IMR-90 (cell line): ENCODE results near the gene FANK1. TPM values are rescaled to one million over a fixed set of nuclear protein-coding genes. Genes with fewer than 3 reads are reported as not detected.

ENCODE experiments used
- ATAC-seq: fragments of 200-7000 bp; cut with Tn5 transposase; 2 replicates; pipeline ENCODE4 v1.9.1; 2020; ENCODE audit warnings: low read depth, mild to moderate bottlenecking, moderate library complexity
- BruUV-seq: library from RNA; stranded (reverse); fragments of 400-500 nt; replicated peaks from 2 replicates; lab custom pipeline; 2021; lab: Mats Ljungman, UMichigan
- CTCF ChIA-PET: fragments of 300-600 bp; formaldehyde crosslinking; extraction: SDS; loops from one replicate; lab custom pipeline; 2021; ENCODE audit warnings: antibody characterized with exemption; lab: Yijun Ruan, JAX
- POLR2A ChIA-PET: fragments of 300-600 bp; sonication (Branson Sonifier 250); formaldehyde crosslinking; loops from one replicate; lab custom pipeline; 2022; ENCODE audit warnings: antibody characterized with exemption; ENCODE audit not compliant: unreplicated experiment; lab: Charles Lee
- DNase-seq: peaks from one replicate; pipeline ENCODE4 v3.0.0; 2013
- H2AFZ ChIP-seq: replicated peaks from 2 replicates; pipeline ENCODE3; 2013; ENCODE audit warnings: low read length, mild to moderate bottlenecking; ENCODE audit not compliant: poor library complexity
- H2AK5ac ChIP-seq: 2 replicates; pipeline ENCODE4 v1.6.1; 2013; ENCODE audit warnings: low read depth, low read length, inconsistent platforms
- H2AK9ac ChIP-seq: replicated peaks from 2 replicates; pipeline ENCODE3; 2013; ENCODE audit warnings: mild to moderate bottlenecking, low read depth, low read length, moderate library complexity; ENCODE audit not compliant: poor library complexity
- H2BK120ac ChIP-seq: 2 replicates; pipeline ENCODE4 v1.6.1; 2013; ENCODE audit warnings: low read depth, low read length, inconsistent platforms
- H2BK15ac ChIP-seq: 3 replicates; pipeline ENCODE4 v1.6.1; 2013; ENCODE audit warnings: low read depth, low read length, inconsistent platforms
- H2BK20ac ChIP-seq: 2 replicates; pipeline ENCODE4 v1.6.1; 2013; ENCODE audit warnings: low read depth, mild to moderate bottlenecking, inconsistent platforms, low read length, moderate library complexity
- H2BK5ac ChIP-seq: 2 replicates; pipeline ENCODE4 v1.6.1; 2013; ENCODE audit warnings: mild to moderate bottlenecking, low read depth, low read length, inconsistent platforms; ENCODE audit not compliant: poor library complexity, severe bottlenecking
- H3K14ac ChIP-seq: replicated peaks from 2 replicates; pipeline ENCODE4 v1.6.1; 2013; ENCODE audit warnings: low read depth, low read length, inconsistent platforms
- H3K18ac ChIP-seq: 2 replicates; pipeline ENCODE4 v1.6.1; 2013; ENCODE audit warnings: low read depth, low read length, control low read depth
- H3K23ac ChIP-seq: 2 replicates; pipeline ENCODE4 v1.6.1; 2013; ENCODE audit warnings: low read depth, low read length, inconsistent platforms
- H3K27ac ChIP-seq: 2 replicates; pipeline ENCODE4 v1.5.1; 2013; ENCODE audit warnings: mild to moderate bottlenecking, control low read depth, low read length; ENCODE audit not compliant: insufficient read depth
- H3K27me3 ChIP-seq: 2 replicates; pipeline ENCODE4 v1.6.1; 2013; ENCODE audit warnings: low read length; ENCODE audit not compliant: control insufficient read depth, insufficient read depth
- H3K36me3 ChIP-seq: 2 replicates; pipeline ENCODE4 v1.6.1; 2013; ENCODE audit warnings: low read length, mixed read lengths; ENCODE audit not compliant: control insufficient read depth, insufficient read depth
- H3K4ac ChIP-seq: 2 replicates; pipeline ENCODE4 v1.6.1; 2013; ENCODE audit warnings: low read depth, low read length, inconsistent platforms
- H3K4me1 ChIP-seq: 2 replicates; pipeline ENCODE4 v1.6.1; 2013; ENCODE audit warnings: low read length, mixed read lengths; ENCODE audit not compliant: control insufficient read depth, insufficient read depth
- H3K4me2 ChIP-seq: 2 replicates; pipeline ENCODE4 v1.6.1; 2013; ENCODE audit warnings: low read depth, mild to moderate bottlenecking, control low read depth, low read length, moderate library complexity
- H3K4me3 ChIP-seq: 2 replicates; pipeline ENCODE4 v1.5.1; 2013; ENCODE audit warnings: low read depth, mild to moderate bottlenecking, control low read depth, low read length, moderate library complexity; ENCODE audit not compliant: insufficient read depth
- H3K56ac ChIP-seq: 2 replicates; pipeline ENCODE4 v1.6.1; 2013; ENCODE audit warnings: low read length, inconsistent platforms; ENCODE audit not compliant: insufficient read depth; ENCODE audit errors: extremely low read depth
- H3K79me1 ChIP-seq, 2 experiments: 2 replicates each; pipeline ENCODE4 v1.6.1; 2013; ENCODE audit warnings: low read length in 2 of 2, inconsistent platforms in 1 of 2, low read depth in 1 of 2
- H3K9ac ChIP-seq: 2 replicates; pipeline ENCODE4 v1.6.1; 2013; ENCODE audit warnings: low read depth, low read length, control low read depth
- H3K9me1 ChIP-seq: 2 replicates; pipeline ENCODE4 v1.6.1; 2013; ENCODE audit warnings: low read length, inconsistent platforms; ENCODE audit not compliant: insufficient read depth
- H3K9me3 ChIP-seq: 2 replicates; pipeline ENCODE4 v1.6.1; 2013; ENCODE audit warnings: low read length; ENCODE audit not compliant: control insufficient read depth, insufficient read depth
- H4K20me1 ChIP-seq: 2 replicates; pipeline ENCODE4 v1.6.1; 2013; ENCODE audit warnings: low read length, inconsistent platforms; ENCODE audit not compliant: insufficient read depth
- H4K5ac ChIP-seq: 2 replicates; pipeline ENCODE4 v1.6.1; 2013; ENCODE audit warnings: mild to moderate bottlenecking, low read depth, low read length, control low read depth
- H4K8ac ChIP-seq, 2 experiments: 2 replicates each; pipeline ENCODE4 v1.6.1; 2013; ENCODE audit warnings: low read depth in 2 of 2, low read length in 2 of 2, control low read depth in 1 of 2, inconsistent platforms in 1 of 2
- H4K91ac ChIP-seq: 2 replicates; pipeline ENCODE4 v1.6.1; 2013; ENCODE audit warnings: low read depth, low read length, inconsistent platforms; ENCODE audit not compliant: insufficient read depth
- POLR2A ChIP-seq: IDR thresholded peaks from 2 replicates; pipeline ENCODE4 v1.6.1; 2012; ENCODE audit warnings: mild to moderate bottlenecking, low read depth, low read length
- USF2 ChIP-seq: fragments of 150-350 bp; IDR thresholded peaks from 2 replicates; pipeline ENCODE4 v1.6.1; 2017; ENCODE audit warnings: mild to moderate bottlenecking, antibody characterized with exemption, low read length, low read depth
- WGBS, 2 experiments: methylation state at CpG; one replicate each; pipeline versions ENCODE4 v1.1.5 to v1.1.7; 2013; ENCODE audit warnings: missing lambda C conversion rate in 2 of 2; ENCODE audit not compliant: insufficient read length in 1 of 2; ENCODE audit errors: extremely low coverage in 2 of 2; 5-methylcytosine and 5-hydroxymethylcytosine counted together
- dilution Hi-C: fragments of 300-500 bp; cut with HindIII; formaldehyde crosslinking; loops from one replicate; pipeline ENCODE4 v1.14.3; 2018; ENCODE audit warnings: low sequenced_read_pairs; ENCODE audit not compliant: unreplicated experiment
- in situ Hi-C: fragments of 300-500 bp; cut with MboI; formaldehyde crosslinking; loops from 3 replicates; pipeline ENCODE4 v1.14.3; 2019; ENCODE audit warnings: low sequenced_read_pairs, inconsistent platforms, mixed read lengths
- intact Hi-C: fragments of 100-400 bp; cut with micrococcal nuclease; formaldehyde crosslinking; loops from 2 replicates; pipeline ENCODE4 v1.10.0; 2022
- polyA plus RNA-seq, 3 experiments: library from polyadenylated mRNA; depleted of rRNA; stranded (reverse); fragments of >200 nt; gene quantifications; 2 replicates each; pipeline ENCODE4 v1.2.3, GENCODE V29; 2012; ENCODE audit warnings: low replicate concordance in 1 of 3
- total RNA-seq: library from RNA; depleted of rRNA; stranded (reverse); fragments of >200 nt; gene quantifications from 2 replicates; pipeline ENCODE4 v1.2.3, GENCODE V29; 2012

The FANK1 gene
- total and polyA plus RNA-seq, 2 of the 4 experiments (the other 2 are of a cell fraction): 0.90 to 2.2 TPM

GRCh38 chr10:125955766-125956165, 59.4 kb downstream of the FANK1 start:
- Histone ChIP-seq H3K27ac (no peak overlapping the region), H3K79me1 (no peaks in the 10 kb centered on the region), H2BK15ac (no peak overlapping the region), H2AK5ac (no peak overlapping the region), H3K36me3 (no peaks in the 10 kb centered on the region), H3K27me3 (peaks cover 2% of the 10 kb centered on the region; the same call in 1 of the 2 replicates), H2BK20ac (no peak overlapping the region), H3K9ac (no peak overlapping the region), H4K5ac (no peak overlapping the region), H3K23ac (no peak overlapping the region), H3K56ac (no peak overlapping the region), H3K4ac (no peak overlapping the region), H4K91ac (no peak overlapping the region), H4K8ac (no peak overlapping the region), H2BK120ac (no peak overlapping the region), H2BK5ac (no peak overlapping the region), H4K20me1 (no peaks in the 10 kb centered on the region), H3K4me3 (no peak overlapping the region), H3K9me1 (no peaks in the 10 kb centered on the region), H2AK9ac (no peak overlapping the region), H3K14ac (no peak overlapping the region), H3K4me2 (no peak overlapping the region), H3K4me1 (no peaks in the 10 kb centered on the region), H3K18ac (no peak overlapping the region), H2AFZ (no peak overlapping the region), H3K9me3 (peaks cover 22% of the 10 kb centered on the region)
- in situ Hi-C loops: no loop called here
- ChIA-PET POLR2A (no interaction called here), CTCF (no interaction called here)
- no peak for DNase-seq
- dilution Hi-C loops: no loop called here
- no peak for TF ChIP-seq USF2
- TF ChIP-seq POLR2A: no peak
- WGBS, 2 experiments: no CpG with 5 or more reads among the region's 3 CpGs
- intact Hi-C loops: no loop called here
- ATAC-seq: no peak
- no TSS peak for BruUV-seq
